ENCODE data around the gene PPP4C.
"Not testable (repeated sequence)": the region's sequence is repeated elsewhere in the genome, so short reads cannot be mapped to it uniquely, and the experiment has no call there.

Gene PPP4C

GRCh38 chr16:30112197-30113030, 36.6 kb downstream of the PPP4C start:
- no peaks in the 10 kb centered on the region for H3K27me3 ChIP-seq
- H3K9me3 ChIP-seq, result no peaks in the 10 kb centered on the region
- no peak overlapping the region for H3K4me3 ChIP-seq (ENCODE audit: low read depth in 1 of 2, low read length in 1 of 2)
- TF ChIP-seq CTCF (IDR thresholded peaks at IDR 0.05), result peak; percentile 80
- H3K36me3 ChIP-seq, result peaks cover 98% of the 10 kb centered on the region
- H3K4me1 ChIP-seq (ENCODE audit: control insufficient read depth in 1 of 2, insufficient read depth in 1 of 2, low read depth in 1 of 2, low read length in 1 of 2), result no peaks in the 10 kb centered on the region
- peak overlapping the region; percentile 49 for H3K27ac ChIP-seq

GRCh38 chr16:30113031-30113710, 37.4 kb downstream of the PPP4C start, which contains the start of gene GDPD3:
Gene GDPD3 (minus strand): TSS chr16:30113537. CDS start chr16:30113478, 59 bp downstream.
- TF ChIP-seq CTCF (IDR thresholded peaks at IDR 0.05), result no peak

GRCh38 chr16:30113711-30114333, 38.0 kb downstream of the PPP4C start:
- no peak for TF ChIP-seq CTCF (IDR thresholded peaks at IDR 0.05)
- H3K27ac ChIP-seq, result peak overlapping the region; percentile 49
- H3K4me1 ChIP-seq (ENCODE audit: control insufficient read depth in 1 of 2, insufficient read depth in 1 of 2, low read depth in 1 of 2, low read length in 1 of 2), result no peaks in the 10 kb centered on the region
- H3K36me3 ChIP-seq, result peaks cover 100% of the 10 kb centered on the region
- H3K27me3 ChIP-seq, result no peaks in the 10 kb centered on the region
- H3K9me3 ChIP-seq, result no peaks in the 10 kb centered on the region
- H3K4me3 ChIP-seq (ENCODE audit: low read depth in 1 of 2, low read length in 1 of 2), result no peak overlapping the region

More at GRCh38 chr16:30113031-30113710, 37.4 kb downstream of the PPP4C start, which contains the start of gene GDPD3:
- H3K27me3 ChIP-seq, result no peaks in the 10 kb centered on the region
- H3K27ac ChIP-seq, result peak within 1 kb of the TSS; percentile 49
- H3K9me3 ChIP-seq, result no peaks in the 10 kb centered on the region
- H3K4me1 ChIP-seq (ENCODE audit: control insufficient read depth in 1 of 2, insufficient read depth in 1 of 2, low read depth in 1 of 2, low read length in 1 of 2), result no peaks in the 10 kb centered on the region
- peaks cover 98% of the 10 kb centered on the region for H3K36me3 ChIP-seq
- H3K4me3 ChIP-seq (ENCODE audit: low read depth in 1 of 2, low read length in 1 of 2), result no peak within 1 kb of the TSS

- Histone ChIP-seq H3K4me3 (ENCODE audit: low read depth in 1 of 2, low read length in 1 of 2) (no peak overlapping the region), H3K36me3 (peaks cover 100% of the 10 kb centered on the region), H3K4me1 (ENCODE audit: control insufficient read depth in 1 of 2, insufficient read depth in 1 of 2, low read depth in 1 of 2, low read length in 1 of 2) (no peaks in the 10 kb centered on the region), H3K27me3 (no peaks in the 10 kb centered on the region), H3K9me3 (no peaks in the 10 kb centered on the region), H3K27ac (peak overlapping the region; percentile 49)
- no peak for TF ChIP-seq CTCF (IDR thresholded peaks at IDR 0.05)
Measured at GRCh38 chr16:30114411-30114810, 38.6 kb downstream of the PPP4C start.

- H3K4me1 ChIP-seq (ENCODE audit: control insufficient read depth in 1 of 2, insufficient read depth in 1 of 2, low read depth in 1 of 2, low read length in 1 of 2); H3K4me3 ChIP-seq (ENCODE audit: low read depth in 1 of 2, low read length in 1 of 2); H3K27ac ChIP-seq; H3K27me3 ChIP-seq; H3K9me3 ChIP-seq: not testable (repeated sequence)
- H3K36me3 ChIP-seq, result peaks cover 100% of the 10 kb centered on the region
Measured at GRCh38 chr16:30114833-30115232, 39.0 kb downstream of the PPP4C start.

Measured in neutrophil (primary cell).